Karpas-422 (cell line): Measurements from ENCODE around the gene FNBP1. TPM values are rescaled to one million over a fixed set of nuclear protein-coding genes. Genes with fewer than 3 reads are reported as not detected.
"Not testable (repeated sequence)": the region's sequence is repeated elsewhere in the genome, so short reads cannot be mapped to it uniquely, and the experiment has no call there.

Experiments used
- DNase-seq: peaks from one replicate; pipeline ENCODE4 v3.0.0-alpha.2; 2015
- H2AFZ ChIP-seq: fragments of 200-600 bp; sonication (generic); 2 replicates; pipeline ENCODE4 v1.6.1; 2014; ENCODE audit warnings: antibody characterized with exemption, low read length, mixed read lengths
- H3K27ac ChIP-seq: fragments of 200-600 bp; sonication (generic); 2 replicates; pipeline ENCODE4 v1.5.1; 2014; ENCODE audit warnings: mild to moderate bottlenecking, low read length, moderate library complexity
- H3K27me3 ChIP-seq: fragments of 200-600 bp; sonication (generic); 2 replicates; pipeline ENCODE4 v1.6.1; 2014; ENCODE audit warnings: low read length, mixed read lengths
- H3K36me3 ChIP-seq: fragments of 200-600 bp; sonication (generic); 2 replicates; pipeline ENCODE4 v1.6.1; 2014; ENCODE audit warnings: low read length, mixed read lengths; ENCODE audit not compliant: insufficient read depth
- H3K4me1 ChIP-seq: fragments of 200-600 bp; sonication (generic); 2 replicates; pipeline ENCODE4 v1.6.1; 2014; ENCODE audit warnings: mild to moderate bottlenecking, low read length, mixed read lengths
- H3K4me2 ChIP-seq: fragments of 200-600 bp; sonication (generic); 2 replicates; pipeline ENCODE4 v1.6.1; 2014; ENCODE audit warnings: low read length, low read depth, mild to moderate bottlenecking; ENCODE audit not compliant: poor library complexity, severe bottlenecking
- H3K4me3 ChIP-seq: fragments of 200-600 bp; sonication (generic); 2 replicates; pipeline ENCODE4 v1.5.1; 2014; ENCODE audit warnings: mild to moderate bottlenecking, antibody characterized with exemption, low read length, mixed read lengths
- H3K79me2 ChIP-seq: fragments of 200-600 bp; sonication (generic); 2 replicates; pipeline ENCODE4 v1.6.1; 2014; ENCODE audit warnings: mild to moderate bottlenecking, low read length, mixed read lengths
- H3K9ac ChIP-seq: fragments of 200-600 bp; sonication (generic); 2 replicates; pipeline ENCODE4 v1.6.0; 2014; ENCODE audit warnings: low read length
- H3K9me2 ChIP-seq: fragments of 200-600 bp; sonication (generic), shearing (Covaris generic); replicated peaks from 2 replicates; pipeline ENCODE4 v1.6.0; 2014; ENCODE audit warnings: mild to moderate bottlenecking, low read length, moderate library complexity; ENCODE audit not compliant: insufficient read depth
- H3K9me3 ChIP-seq: fragments of 300-700, 200-600 bp; sonication (generic); 2 replicates; pipeline ENCODE4 v1.6.1; 2014; ENCODE audit warnings: low read length, mixed read lengths
- H4K20me1 ChIP-seq: fragments of 200-600 bp; sonication (generic); 2 replicates; pipeline ENCODE4 v1.6.1; 2014; ENCODE audit warnings: mild to moderate bottlenecking, antibody characterized with exemption, low read length, low read depth; ENCODE audit not compliant: insufficient read depth
- total RNA-seq: library from RNA; depleted of rRNA; stranded (reverse); fragments of >200 nt; shearing (Covaris generic); gene quantifications from 2 replicates; pipeline ENCODE4 v1.2.3, GENCODE V29; 2014; ENCODE audit warnings: low replicate concordance

The FNBP1 gene
- total RNA-seq, 1 experiment from 2014 or later = 205 TPM

DNA sequence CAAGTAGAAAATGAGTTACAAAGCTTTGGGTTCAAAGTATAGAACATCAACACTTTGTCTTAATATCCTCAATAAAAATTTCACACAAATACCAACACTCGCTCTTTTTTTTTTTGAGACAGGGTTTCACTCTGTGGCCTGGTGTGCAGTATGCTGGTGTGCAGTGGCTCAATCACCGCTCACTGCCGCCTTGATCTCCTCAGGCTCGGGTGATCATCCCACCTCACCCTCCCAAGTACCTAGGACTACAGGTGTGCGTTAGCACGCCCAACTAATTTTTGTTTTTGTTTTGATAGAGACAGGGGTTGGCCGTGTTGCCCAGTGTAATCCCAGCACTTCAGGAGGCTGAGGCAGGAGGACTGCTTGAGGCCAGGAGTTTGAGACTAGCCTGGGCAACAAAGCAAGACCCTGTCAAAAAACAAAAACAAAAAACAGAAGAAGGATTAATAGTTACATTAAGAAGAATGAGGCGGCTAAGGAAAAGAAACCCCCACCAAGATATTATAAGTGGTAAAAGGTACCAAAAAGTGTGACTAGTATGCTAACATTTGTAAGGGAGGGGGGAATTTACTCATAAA is 20.3 kb downstream of the FNBP1 start:
- H3K9me3 ChIP-seq = no peaks in the 10 kb centered on the region
- H3K27ac ChIP-seq = 0 out of 2 replicates have a peak overlapping the region, but pooled peaks have one; percentile 30
- H3K9me2 ChIP-seq = no peaks in the 10 kb centered on the region
- peaks cover 22% of the 10 kb centered on the region for H3K4me1 ChIP-seq
- H3K9ac ChIP-seq = no peak overlapping the region
- H3K4me3 ChIP-seq = no peak overlapping the region
- H3K27me3 ChIP-seq = no peaks in the 10 kb centered on the region
- no peak overlapping the region for H3K4me2 ChIP-seq
- peaks cover 8% of the 10 kb centered on the region; the same call in 1 of the 2 replicates for H4K20me1 ChIP-seq
- H3K79me2 ChIP-seq = peaks cover 100% of the 10 kb centered on the region
- H2AFZ ChIP-seq = no peak overlapping the region
- DNase-seq = no peak
- H3K36me3 ChIP-seq = peaks cover 23% of the 10 kb centered on the region

DNA sequence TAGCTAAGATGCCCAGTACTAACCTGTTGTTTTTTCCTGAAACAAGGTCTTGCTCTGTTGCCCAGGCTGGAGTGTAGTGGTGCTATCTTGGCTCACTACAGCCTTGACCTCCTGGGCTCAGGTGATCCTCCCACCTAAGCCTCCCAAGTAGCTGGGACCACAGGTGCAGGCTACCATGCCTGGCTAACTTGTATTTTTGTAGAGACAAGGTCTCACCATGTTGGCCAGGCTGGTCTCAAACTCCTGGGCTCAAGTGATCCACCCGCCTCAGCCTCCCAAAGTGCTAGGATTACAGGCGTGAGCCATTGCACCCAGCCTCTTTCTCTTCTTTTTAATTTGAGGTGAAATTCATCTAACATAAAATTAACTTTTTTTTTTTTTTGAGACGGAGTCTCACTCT is 21.1 kb downstream of the FNBP1 start:
- H2AFZ ChIP-seq, H3K27ac ChIP-seq, H3K9ac ChIP-seq, H3K27me3 ChIP-seq, H4K20me1 ChIP-seq, H3K9me2 ChIP-seq, H3K9me3 ChIP-seq, H3K4me2 ChIP-seq, H3K4me3 ChIP-seq, DNase-seq: not testable (repeated sequence)
- Histone ChIP-seq H3K79me2 (peaks cover 100% of the 10 kb centered on the region), H3K36me3 (peaks cover 27% of the 10 kb centered on the region), H3K4me1 (peaks cover 14% of the 10 kb centered on the region)

DNA sequence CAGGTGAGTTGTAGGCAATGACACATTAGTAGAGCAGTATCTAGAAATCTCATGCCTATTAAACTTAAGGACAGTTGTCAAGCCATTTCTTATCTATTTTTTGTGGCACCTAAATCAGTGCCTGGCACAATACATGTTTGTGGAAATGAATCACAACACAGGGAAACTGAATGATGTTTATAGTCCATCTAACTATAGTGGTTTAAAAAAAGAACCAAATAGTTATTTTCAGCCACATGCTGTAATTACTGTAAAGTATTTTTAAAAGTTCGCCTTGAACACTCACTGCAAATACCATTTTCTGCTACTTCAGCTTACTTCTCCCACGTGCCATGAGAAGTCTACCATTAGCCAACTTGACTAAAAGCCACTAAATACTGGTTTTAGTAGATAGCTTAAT is 21.9 kb downstream of the FNBP1 start:
- no peak for DNase-seq
- peaks cover 33% of the 10 kb centered on the region for H3K36me3 ChIP-seq
- H3K9ac ChIP-seq = no peak overlapping the region
- H2AFZ ChIP-seq = no peak overlapping the region
- no peaks in the 10 kb centered on the region; the same call in 1 of the 2 replicates for H3K9me3 ChIP-seq
- H4K20me1 ChIP-seq = 0 out of 2 replicates have a peak, but pooled peaks cover 4% of the 10 kb centered on the region
- H3K79me2 ChIP-seq = peaks cover 100% of the 10 kb centered on the region
- no peak overlapping the region for H3K4me2 ChIP-seq
- H3K4me1 ChIP-seq = peaks cover 9% of the 10 kb centered on the region
- H3K9me2 ChIP-seq = no peaks in the 10 kb centered on the region
- H3K27me3 ChIP-seq = no peaks in the 10 kb centered on the region
- H3K4me3 ChIP-seq = no peak overlapping the region
- H3K27ac ChIP-seq = no peak overlapping the region

DNA sequence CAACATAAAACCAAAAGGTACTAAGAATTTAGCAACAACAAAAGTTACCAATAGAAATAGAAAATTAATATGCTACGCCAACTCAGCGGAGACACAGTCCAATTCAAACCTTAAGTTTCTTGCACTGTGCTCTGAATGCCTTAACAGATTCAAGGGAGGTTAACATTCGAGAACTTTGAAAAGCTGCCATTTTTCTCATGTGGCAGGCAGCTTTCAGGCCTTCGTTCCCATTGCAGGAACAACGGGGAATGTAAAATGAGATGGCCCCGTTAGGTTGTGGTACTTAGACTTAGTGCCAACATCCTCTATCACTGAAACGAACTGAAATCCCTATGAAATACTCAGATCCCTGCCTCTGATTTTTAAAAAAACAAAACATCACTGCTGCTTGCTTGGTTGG is 22.4 kb downstream of the FNBP1 start:
- DNase-seq = no peak
- 0 out of 2 replicates have a peak, but pooled peaks cover 5% of the 10 kb centered on the region for H4K20me1 ChIP-seq
- H2AFZ ChIP-seq = no peak overlapping the region
- H3K4me3 ChIP-seq = no peak overlapping the region
- H3K27me3 ChIP-seq = no peaks in the 10 kb centered on the region
- H3K4me1 ChIP-seq = peaks cover 9% of the 10 kb centered on the region
- H3K79me2 ChIP-seq = peaks cover 100% of the 10 kb centered on the region
- no peaks in the 10 kb centered on the region for H3K9me2 ChIP-seq
- H3K9ac ChIP-seq = no peak overlapping the region
- no peaks in the 10 kb centered on the region; the same call in 1 of the 2 replicates for H3K9me3 ChIP-seq
- H3K4me2 ChIP-seq = no peak overlapping the region
- H3K27ac ChIP-seq = no peak overlapping the region
- peaks cover 35% of the 10 kb centered on the region for H3K36me3 ChIP-seq

DNA sequence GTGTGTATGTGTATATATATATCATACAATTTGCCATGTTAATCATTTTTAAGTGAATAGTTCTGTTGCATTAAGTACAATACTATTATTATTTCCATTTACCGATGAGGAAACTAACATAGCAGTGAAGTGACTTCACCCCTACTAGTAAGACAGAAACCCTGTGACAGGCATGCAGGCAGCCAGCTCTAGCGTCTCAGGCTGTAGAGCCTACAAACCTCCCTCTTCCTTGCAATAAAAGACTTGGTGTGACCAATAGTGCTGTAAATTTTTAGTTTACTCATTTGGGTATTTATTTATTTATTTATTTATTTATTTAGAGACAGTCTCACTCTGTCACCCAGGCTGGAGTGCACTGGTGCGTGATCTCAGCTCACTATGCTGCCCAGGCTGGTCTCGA is 24.7 kb downstream of the FNBP1 start:
- no peak overlapping the region for H2AFZ ChIP-seq
- peaks cover 10% of the 10 kb centered on the region for H3K4me1 ChIP-seq
- no peaks in the 10 kb centered on the region; the same call in 1 of the 2 replicates for H3K9me3 ChIP-seq
- H3K9me2 ChIP-seq = no peaks in the 10 kb centered on the region
- H3K4me2 ChIP-seq = no peak overlapping the region
- H3K36me3 ChIP-seq = peaks cover 35% of the 10 kb centered on the region
- H3K27me3 ChIP-seq = no peaks in the 10 kb centered on the region
- H3K79me2 ChIP-seq = peaks cover 100% of the 10 kb centered on the region
- no peak overlapping the region for H3K9ac ChIP-seq
- H3K27ac ChIP-seq = no peak overlapping the region
- 0 out of 2 replicates have a peak, but pooled peaks cover 4% of the 10 kb centered on the region for H4K20me1 ChIP-seq
- DNase-seq = no peak
- H3K4me3 ChIP-seq = no peak overlapping the region

DNA sequence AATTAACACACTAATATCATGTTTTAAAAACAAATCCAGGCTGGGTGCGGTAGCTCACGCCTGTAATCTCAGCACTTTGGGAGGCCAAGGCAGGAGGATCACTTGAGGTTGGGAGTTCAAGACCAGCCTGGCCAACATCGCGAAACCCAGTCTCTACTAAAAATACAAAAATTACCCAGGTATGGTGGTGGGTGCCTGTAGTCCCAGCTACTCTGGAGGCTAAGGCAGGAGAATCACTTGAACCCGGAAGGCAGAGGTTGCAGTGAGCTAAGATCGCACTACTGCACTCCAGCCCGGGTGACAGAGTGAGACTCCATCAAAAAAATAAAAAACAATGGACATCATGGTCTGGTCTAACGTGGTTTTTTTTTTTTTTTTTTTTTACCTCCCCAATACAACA is 25.5 kb downstream of the FNBP1 start:
- H3K4me3 ChIP-seq, H3K9me2 ChIP-seq, H3K4me1 ChIP-seq, H2AFZ ChIP-seq, H3K9me3 ChIP-seq, H3K27me3 ChIP-seq, H4K20me1 ChIP-seq, H3K27ac ChIP-seq, H3K4me2 ChIP-seq, H3K9ac ChIP-seq, DNase-seq: not testable (repeated sequence)
- H3K36me3 ChIP-seq = peaks cover 35% of the 10 kb centered on the region
- H3K79me2 ChIP-seq = peaks cover 100% of the 10 kb centered on the region

DNA sequence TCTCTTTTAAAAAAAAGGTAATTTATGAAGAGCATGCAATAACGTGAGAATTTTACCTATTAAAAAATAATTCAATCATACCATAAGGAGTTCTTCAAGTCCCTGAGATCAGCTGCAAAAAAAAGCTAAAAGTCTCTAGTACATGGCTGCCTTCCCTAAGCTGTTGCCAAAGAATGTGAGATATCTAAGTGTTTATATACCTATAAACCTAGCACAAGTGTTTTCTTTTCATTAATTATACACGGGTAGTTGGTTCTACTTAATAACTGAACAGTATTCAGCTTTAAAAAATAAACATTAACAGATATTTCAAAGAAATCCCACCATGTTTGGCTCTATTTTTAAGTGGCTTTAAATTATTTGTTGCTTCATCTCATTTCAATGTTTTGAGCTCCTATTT is 25.9 kb downstream of the FNBP1 start:
- no peak for DNase-seq
- peaks cover 100% of the 10 kb centered on the region for H3K79me2 ChIP-seq
- H3K4me1 ChIP-seq = peaks cover 11% of the 10 kb centered on the region; the same call in 1 of the 2 replicates
- H3K36me3 ChIP-seq = peaks cover 35% of the 10 kb centered on the region
- no peak overlapping the region for H2AFZ ChIP-seq
- H3K9ac ChIP-seq = no peak overlapping the region
- no peaks in the 10 kb centered on the region; the same call in 1 of the 2 replicates for H3K9me3 ChIP-seq
- H3K27ac ChIP-seq = no peak overlapping the region
- no peaks in the 10 kb centered on the region for H3K27me3 ChIP-seq
- H4K20me1 ChIP-seq = 0 out of 2 replicates have a peak, but pooled peaks cover 4% of the 10 kb centered on the region
- no peak overlapping the region for H3K4me3 ChIP-seq
- no peaks in the 10 kb centered on the region for H3K9me2 ChIP-seq
- no peak overlapping the region for H3K4me2 ChIP-seq

DNA sequence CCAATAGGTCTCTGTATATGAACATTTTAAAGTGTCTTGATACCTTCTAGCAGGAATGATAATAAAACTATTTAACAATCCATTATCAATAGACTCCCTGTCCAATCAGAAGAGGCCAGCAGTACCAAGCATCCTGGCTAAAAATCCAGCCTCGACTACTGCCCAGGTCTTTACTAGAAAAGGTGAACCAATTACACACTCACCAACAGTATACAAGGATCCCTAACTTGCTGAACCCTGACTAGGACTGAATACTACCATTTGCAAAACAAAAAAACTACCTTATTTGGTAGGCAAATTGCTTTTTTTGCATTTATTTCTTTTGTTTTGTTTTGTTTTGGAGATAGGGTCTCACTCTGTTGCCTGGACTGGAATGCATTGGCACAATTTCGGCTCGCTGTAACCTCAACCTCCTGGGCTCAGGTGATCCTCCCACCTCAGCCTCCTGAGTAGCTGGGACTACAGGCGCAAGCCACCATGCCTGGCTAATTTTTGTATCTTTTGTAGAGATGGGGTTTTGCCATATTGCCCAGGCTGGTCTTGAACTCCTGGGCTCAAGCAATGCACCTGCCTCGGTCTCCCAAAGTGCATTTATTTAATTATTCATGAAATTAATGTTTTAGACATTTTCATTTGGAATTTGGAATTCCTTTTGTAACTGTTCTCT is 27.5 kb downstream of the FNBP1 start:
- H3K9ac ChIP-seq = no peak overlapping the region
- H2AFZ ChIP-seq = no peak overlapping the region
- no peak overlapping the region for H3K4me2 ChIP-seq
- H3K27me3 ChIP-seq = no peaks in the 10 kb centered on the region
- H3K4me3 ChIP-seq = no peak overlapping the region
- DNase-seq = no peak
- H4K20me1 ChIP-seq = 0 out of 2 replicates have a peak, but pooled peaks cover 4% of the 10 kb centered on the region
- no peaks in the 10 kb centered on the region for H3K9me2 ChIP-seq
- H3K79me2 ChIP-seq = peaks cover 99% of the 10 kb centered on the region
- H3K36me3 ChIP-seq = peaks cover 31% of the 10 kb centered on the region
- no peaks in the 10 kb centered on the region; the same call in 1 of the 2 replicates for H3K9me3 ChIP-seq
- no peak overlapping the region for H3K27ac ChIP-seq
- H3K4me1 ChIP-seq = peaks cover 24% of the 10 kb centered on the region
